ENCODE measurements around the gene ARL6IP6.
"Not testable (repeated sequence)": the region's sequence is repeated elsewhere in the genome, so short reads cannot be mapped to it uniquely, and the experiment has no call there.

Gene ARL6IP6

GRCh38 chr2:152722639-152723038 lies 4.2 kb downstream of the ARL6IP6 start:
- DNase-seq (ENCODE audit: low read depth in 2 of 2), result not testable (repeated sequence)

DNA sequence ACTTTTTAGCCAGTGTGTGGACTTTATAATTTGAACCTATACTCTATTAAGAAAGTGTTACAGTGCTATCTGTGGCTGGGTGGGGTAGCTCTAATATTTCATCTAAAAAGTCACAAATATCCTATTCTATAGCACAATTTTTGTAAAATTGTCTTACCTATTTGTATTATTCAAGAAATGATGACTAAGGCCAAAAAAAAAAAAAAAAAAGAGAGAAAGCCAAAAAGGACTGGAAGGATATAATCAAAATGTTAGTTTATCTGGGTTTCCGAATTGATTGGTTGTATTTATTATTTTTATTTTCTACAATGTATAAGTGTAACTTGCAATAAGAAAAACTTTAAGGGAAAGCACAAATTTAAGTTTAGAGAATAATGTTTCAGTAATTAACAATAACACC lies 5.5 kb downstream of the ARL6IP6 start:
- DNase-seq (ENCODE audit: low read depth in 2 of 2), result no peak

DNA sequence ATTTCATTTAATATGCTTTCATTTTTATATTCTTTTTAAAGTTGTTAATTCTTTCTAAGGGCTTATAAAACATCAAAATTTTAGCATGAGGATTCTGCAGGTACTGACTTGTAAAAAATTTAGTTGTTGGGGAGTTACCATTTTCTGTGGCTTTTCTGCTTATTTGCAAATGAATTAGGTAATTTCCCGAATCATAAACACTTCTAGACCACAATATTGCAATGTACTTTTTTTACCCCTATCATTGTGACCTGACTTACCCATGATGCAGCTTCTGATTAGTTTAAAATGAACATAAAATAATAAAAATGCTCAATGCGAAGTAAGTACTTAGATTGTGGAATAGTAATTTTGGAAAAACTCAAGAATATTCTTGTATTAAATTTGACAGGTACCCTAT lies 11.4 kb downstream of the ARL6IP6 start:
- no peak for DNase-seq (ENCODE audit: low read depth in 2 of 2)

GRCh38 chr2:152730591-152731333 lies 12.3 kb downstream of the ARL6IP6 start:
- DNase-seq (ENCODE audit: low read depth in 2 of 2), result no peak

GRCh38 chr2:152737509-152737908 lies 19.1 kb downstream of the ARL6IP6 start:
- not testable (repeated sequence) for DNase-seq (ENCODE audit: low read depth in 2 of 2)

DNA sequence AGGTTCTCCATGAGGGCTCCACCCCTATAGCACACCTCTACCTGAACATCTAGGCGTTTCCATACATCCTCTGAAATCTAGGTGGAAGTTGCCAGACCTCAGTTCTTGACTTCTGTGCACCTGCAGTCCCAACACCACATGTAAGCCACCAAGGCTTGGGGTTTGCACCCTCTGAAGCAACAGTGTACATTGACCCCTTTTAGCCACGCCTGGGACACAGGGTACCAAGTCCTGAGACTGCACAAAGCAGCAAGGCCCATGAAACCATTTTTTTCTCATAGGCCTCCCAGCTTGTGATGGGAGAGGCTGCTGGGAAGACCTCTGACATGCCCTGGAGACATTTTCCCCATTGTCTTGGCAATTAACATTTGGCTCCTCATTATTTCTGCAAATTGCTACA lies 20.0 kb downstream of the ARL6IP6 start:
- no peak for DNase-seq (ENCODE audit: low read depth in 2 of 2)

DNA sequence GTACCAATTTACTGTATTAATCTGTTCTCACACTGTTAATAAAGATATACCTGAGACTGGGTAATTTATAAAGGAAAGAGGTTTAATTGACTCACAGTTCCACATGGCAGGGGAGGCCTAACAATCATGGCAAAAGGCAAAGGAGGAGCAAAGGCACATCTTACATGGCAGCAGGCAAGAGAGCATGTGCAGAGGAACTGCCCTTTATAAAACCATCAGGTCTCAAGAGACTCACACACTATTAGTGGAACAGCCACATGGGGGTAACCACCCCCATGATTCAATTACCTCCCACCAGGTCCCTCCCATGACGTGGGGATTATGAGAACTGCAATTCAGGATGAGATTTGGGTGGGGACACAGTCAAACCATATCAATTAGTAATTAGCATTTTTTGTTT lies 21.3 kb downstream of the ARL6IP6 start:
- not testable (repeated sequence) for DNase-seq (ENCODE audit: low read depth in 2 of 2)

- no peak for DNase-seq (ENCODE audit: low read depth in 2 of 2)
These were observed 22.4 kb downstream of the ARL6IP6 start for GRCh38 chr2:152740743-152741328.

GRCh38 chr2:152743002-152743401 lies 24.6 kb downstream of the ARL6IP6 start:
- DNase-seq (ENCODE audit: low read depth in 2 of 2), result no peak

GRCh38 chr2:152747751-152748150 lies 29.3 kb downstream of the ARL6IP6 start:
- DNase-seq (ENCODE audit: low read depth in 2 of 2), result not testable (repeated sequence)

DNA sequence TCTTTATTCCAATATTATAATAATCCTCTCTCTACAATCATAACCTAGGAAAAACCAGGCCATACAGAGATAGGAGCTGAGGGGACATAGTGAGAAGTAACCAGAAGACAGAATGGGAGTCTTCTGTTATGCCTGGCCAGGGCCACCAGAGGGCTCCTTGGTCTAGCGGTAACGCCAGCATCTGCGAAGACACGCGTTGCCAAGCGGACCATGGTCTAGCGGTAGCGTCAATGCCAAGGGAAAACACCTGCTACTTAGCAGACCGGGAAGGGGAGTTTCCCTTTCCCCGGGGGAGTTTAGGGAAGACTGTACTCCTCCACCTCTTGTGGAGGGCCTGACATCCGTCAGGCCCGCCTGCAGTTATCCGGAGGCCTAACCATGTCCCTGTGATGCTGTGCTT lies 36.6 kb downstream of the ARL6IP6 start:
- DNase-seq (ENCODE audit: low read depth in 2 of 2), result no peak

DNA sequence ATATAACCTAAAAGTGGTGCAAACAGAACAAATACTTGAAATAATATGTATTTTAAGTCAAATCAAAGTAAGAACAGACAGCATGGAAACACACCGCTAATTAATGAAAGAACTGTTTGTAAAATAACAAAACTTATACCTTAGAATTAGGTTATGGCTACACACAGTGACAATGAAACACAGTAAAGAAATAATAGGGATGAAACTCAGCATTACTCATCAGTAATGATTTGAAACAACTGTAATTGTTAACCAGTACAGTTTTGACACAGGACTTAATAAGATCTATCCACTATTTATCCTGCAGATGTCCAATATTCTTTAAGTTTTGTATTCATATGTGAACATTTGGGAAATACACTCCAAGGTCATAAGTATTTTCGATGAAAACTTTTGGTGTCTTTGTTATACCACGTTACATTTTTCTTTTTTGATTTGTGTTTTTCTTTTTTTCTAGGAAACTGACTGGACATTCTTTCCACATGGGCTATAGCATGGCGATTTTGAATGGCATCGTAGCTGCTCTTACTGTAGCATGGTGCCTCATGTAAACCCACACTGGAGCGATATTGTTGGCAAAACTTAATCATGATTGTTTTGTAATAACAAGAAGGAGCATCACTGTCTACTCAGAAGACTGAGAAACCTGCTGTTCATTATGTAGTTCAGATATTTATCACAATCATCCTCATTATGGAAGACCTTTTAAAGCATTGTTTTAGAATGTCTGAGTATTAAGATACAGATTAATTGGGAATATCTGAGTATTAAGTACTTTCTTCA lies 41.1 kb downstream of the ARL6IP6 start:
- no peak for DNase-seq (ENCODE audit: low read depth in 2 of 2)

DNA sequence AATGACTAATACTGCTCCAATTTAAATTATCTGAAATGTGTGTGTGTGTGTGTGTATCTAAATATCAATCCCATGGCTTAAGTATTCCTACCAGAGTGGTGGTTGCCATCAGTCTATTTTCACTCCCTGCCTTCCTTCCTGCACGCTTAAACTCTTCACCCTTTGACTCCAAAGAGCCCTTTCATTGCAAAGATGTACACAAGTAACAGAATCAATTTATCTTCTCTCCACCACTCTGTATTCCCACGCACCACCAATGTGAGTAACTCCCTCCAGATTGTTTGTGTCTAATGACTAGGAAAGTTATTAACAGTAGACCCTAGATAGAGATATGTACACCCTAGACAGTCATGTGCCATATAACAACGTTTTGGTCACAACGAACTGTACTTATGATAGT lies 42.8 kb downstream of the ARL6IP6 start:
- no peak for DNase-seq (ENCODE audit: low read depth in 2 of 2)

- DNase-seq (ENCODE audit: low read depth in 2 of 2), result peak; percentile 41 to 52
These were observed 43.8 kb downstream of the ARL6IP6 start for GRCh38 chr2:152762202-152762601.

- DNase-seq (ENCODE audit: low read depth in 2 of 2), result not testable (repeated sequence)
These were observed 44.8 kb downstream of the ARL6IP6 start for GRCh38 chr2:152763208-152763607.

DNA sequence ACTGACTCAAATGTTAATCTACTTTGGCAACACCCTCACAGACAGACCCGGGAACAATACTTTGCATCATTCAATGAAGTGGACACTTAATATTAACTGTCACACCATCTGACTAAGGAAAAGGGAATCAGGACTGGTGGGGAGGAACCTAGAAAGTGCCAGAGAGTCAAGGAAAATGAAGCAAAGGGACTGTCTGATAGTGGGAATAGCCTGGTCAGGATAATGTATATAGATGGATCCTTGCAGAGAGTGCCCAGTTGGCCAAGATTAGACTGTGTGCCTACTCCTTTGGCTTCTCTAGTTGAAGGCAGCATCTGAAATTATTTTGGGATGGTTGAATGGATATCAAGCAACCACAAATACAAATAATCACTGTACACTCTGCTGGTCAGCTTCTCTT lies 45.2 kb downstream of the ARL6IP6 start:
- no peak for DNase-seq (ENCODE audit: low read depth in 2 of 2)

DNA sequence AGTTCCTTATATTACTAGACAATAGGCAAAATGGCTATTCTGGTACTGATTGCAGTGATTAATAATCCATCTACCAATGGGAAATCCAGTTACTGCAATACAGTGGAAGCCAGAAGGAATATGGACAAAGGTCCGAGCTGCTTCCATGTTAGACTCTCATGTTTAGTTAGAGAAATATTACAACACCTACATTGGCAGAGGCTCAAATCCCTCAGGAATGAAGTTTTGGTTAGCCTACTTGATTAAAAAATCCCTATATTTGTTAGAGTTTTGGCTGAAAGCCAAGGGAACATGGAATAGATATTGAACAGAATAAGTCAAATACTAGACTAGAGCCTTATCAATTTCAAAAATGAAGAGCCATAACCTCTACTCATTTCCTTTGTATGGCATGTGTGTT lies 48.5 kb downstream of the ARL6IP6 start:
- DNase-seq (ENCODE audit: low read depth in 2 of 2), result peak; percentile 51 to 58

- DNase-seq (ENCODE audit: low read depth in 2 of 2), result no peak
These were observed 62.8 kb downstream of the ARL6IP6 start for GRCh38 chr2:152781175-152781574.

GRCh38 chr2:152782171-152782570 lies 63.8 kb downstream of the ARL6IP6 start:
- DNase-seq (ENCODE audit: low read depth in 2 of 2), result no peak

DNA sequence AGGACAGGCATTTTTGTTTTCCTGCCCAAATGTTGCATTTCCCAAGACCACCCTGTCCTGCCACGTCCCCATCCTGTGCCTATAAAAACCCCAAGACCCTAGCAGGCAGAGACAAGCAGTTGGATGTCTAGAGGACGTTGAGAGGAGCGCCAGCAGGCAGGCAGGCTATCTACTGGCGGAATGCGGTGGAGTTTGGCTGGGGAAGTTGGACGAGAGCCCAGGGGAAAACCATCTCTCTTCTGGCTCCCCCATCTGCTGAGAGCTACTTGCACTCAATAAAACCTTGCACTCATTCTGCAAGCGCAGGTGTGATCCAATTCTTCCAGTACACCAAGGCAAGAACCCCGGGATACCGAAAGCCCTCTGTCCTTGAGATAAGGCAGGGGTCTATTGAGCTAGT lies 72.5 kb downstream of the ARL6IP6 start:
- no peak for DNase-seq (ENCODE audit: low read depth in 2 of 2)

GRCh38 chr2:152791979-152792378 lies 73.6 kb downstream of the ARL6IP6 start:
- no peak for DNase-seq (ENCODE audit: low read depth in 2 of 2)

GRCh38 chr2:152792974-152793373 lies 74.6 kb downstream of the ARL6IP6 start:
- no peak for DNase-seq (ENCODE audit: low read depth in 2 of 2)

DNA sequence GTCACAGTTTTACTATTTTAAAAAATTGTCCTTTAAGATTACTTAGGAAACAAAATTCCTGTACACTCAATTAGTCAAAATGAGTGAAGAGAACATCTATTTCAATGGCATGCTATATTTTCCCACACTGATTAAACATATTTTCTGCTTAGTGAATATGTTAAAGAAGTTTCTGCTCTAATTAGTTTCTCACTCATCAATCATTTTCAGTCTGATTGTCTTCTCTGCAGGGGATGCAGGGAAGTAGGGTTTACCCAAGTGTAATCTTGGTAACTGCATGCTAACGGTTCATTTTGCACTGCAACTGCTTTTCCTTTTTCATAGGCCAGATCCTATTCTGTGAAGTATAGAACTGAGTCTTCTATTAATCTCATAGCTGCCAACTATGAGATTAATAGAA lies 78.5 kb downstream of the ARL6IP6 start:
- no peak for DNase-seq (ENCODE audit: low read depth in 2 of 2)
